Memory B cell (primary cell): ENCODE data around the gene SERPINC1.
"Not testable (repeated sequence)": the region's sequence is repeated elsewhere in the genome, so short reads cannot be mapped to it uniquely, and the experiment has no call there.

Experiments
- ATAC-seq: fragments of 150-1000 bp; cut with Tn5 transposase; 2 replicates; pipeline ENCODE4 v1.10.0; 2021; ENCODE audit warnings: low read depth, mild to moderate bottlenecking, moderate library complexity
- DNase-seq, 2 donors: peaks; one replicate each; pipeline ENCODE4 v3.0.0; 2022; ENCODE audit warnings: low spot score in 2 of 2
- H3K27ac Mint-ChIP-seq: one replicate; pipeline ENCODE4 v1.8.0; 2022; ENCODE audit warnings: mild to moderate bottlenecking, moderate library complexity, mixed read lengths
- H3K27me3 Mint-ChIP-seq: one replicate; pipeline ENCODE4 v1.8.0; 2022; ENCODE audit warnings: mixed read lengths
- H3K36me3 Mint-ChIP-seq: one replicate; pipeline ENCODE4 v1.8.0; 2022; ENCODE audit warnings: mild to moderate bottlenecking, mixed read lengths
- H3K4me1 Mint-ChIP-seq: one replicate; pipeline ENCODE4 v1.8.0; 2022; ENCODE audit warnings: mixed read lengths
- H3K4me3 Mint-ChIP-seq: one replicate; pipeline ENCODE4 v1.8.0; 2022; ENCODE audit warnings: mild to moderate bottlenecking, moderate library complexity, mixed read lengths
- H3K9me3 Mint-ChIP-seq: one replicate; pipeline ENCODE4 v1.8.0; 2022; ENCODE audit warnings: mixed read lengths

The SERPINC1 gene

GRCh38 chr1:173917149-173917548, at the start of gene SERPINC1:
SERPINC1 (minus strand) TSS chr1:173917327; CDS start chr1:173917259, 68 bp downstream.
- no peaks in the 10 kb centered on the region for H3K9me3 Mint-ChIP-seq
- no peaks in the 10 kb centered on the region for H3K36me3 Mint-ChIP-seq
- no peaks in the 10 kb centered on the region for H3K4me1 Mint-ChIP-seq
- no peaks in the 10 kb centered on the region for H3K27me3 Mint-ChIP-seq
- no peak within 1 kb of the TSS for H3K4me3 Mint-ChIP-seq
- no peak for ATAC-seq
- H3K27ac Mint-ChIP-seq: no peak within 1 kb of the TSS
- no peak for DNase-seq

- ATAC-seq, H3K27me3 Mint-ChIP-seq, H3K27ac Mint-ChIP-seq, H3K9me3 Mint-ChIP-seq, DNase-seq, H3K4me3 Mint-ChIP-seq, H3K4me1 Mint-ChIP-seq: not testable (repeated sequence)
- H3K36me3 Mint-ChIP-seq: peaks cover 17% of the 10 kb centered on the region
Observed at GRCh38 chr1:173965896-173966295, 48.8 kb upstream of the SERPINC1 start.

- peaks cover 21% of the 10 kb centered on the region for H3K36me3 Mint-ChIP-seq
- H3K9me3 Mint-ChIP-seq: no peaks in the 10 kb centered on the region
Observed at GRCh38 chr1:173963477-173963876, 46.4 kb upstream of the SERPINC1 start.

GRCh38 chr1:173960625-173961024, 43.5 kb upstream of the SERPINC1 start:
- Mint-ChIP-seq H3K36me3 (peaks cover 17% of the 10 kb centered on the region), H3K27me3 (no peaks in the 10 kb centered on the region), H3K4me1 (no peaks in the 10 kb centered on the region), H3K9me3 (no peaks in the 10 kb centered on the region), H3K4me3 (no peak overlapping the region), H3K27ac (peak overlapping the region; percentile 1)
- no peak for DNase-seq
- ATAC-seq: no peak

More at GRCh38 chr1:173963477-173963876, 46.4 kb upstream of the SERPINC1 start:
- Mint-ChIP-seq H3K27me3 (no peaks in the 10 kb centered on the region), H3K4me3 (no peak overlapping the region), H3K4me1 (no peaks in the 10 kb centered on the region), H3K27ac (peak overlapping the region; percentile 1)
- DNase-seq (no peak), ATAC-seq (no peak)

- Mint-ChIP-seq H3K4me3 (no peak overlapping the region), H3K36me3 (peaks cover 23% of the 10 kb centered on the region), H3K27ac (no peak overlapping the region), H3K9me3 (no peaks in the 10 kb centered on the region), H3K4me1 (peaks cover 2% of the 10 kb centered on the region), H3K27me3 (no peaks in the 10 kb centered on the region)
- ATAC-seq (no peak), DNase-seq (no peak)
Observed at GRCh38 chr1:173954179-173954578, 37.1 kb upstream of the SERPINC1 start.

- no peak overlapping the region for H3K27ac Mint-ChIP-seq
- no peak overlapping the region for H3K4me3 Mint-ChIP-seq
- H3K36me3 Mint-ChIP-seq: peaks cover 20% of the 10 kb centered on the region
- ATAC-seq (no peak), DNase-seq (no peak)
- no peaks in the 10 kb centered on the region for H3K27me3 Mint-ChIP-seq
- peaks cover 2% of the 10 kb centered on the region for H3K4me1 Mint-ChIP-seq
- no peaks in the 10 kb centered on the region for H3K9me3 Mint-ChIP-seq
Observed at GRCh38 chr1:173948594-173948993, 31.5 kb upstream of the SERPINC1 start.

- H3K27ac Mint-ChIP-seq: no peak overlapping the region
- no peak overlapping the region for H3K4me3 Mint-ChIP-seq
- ATAC-seq (no peak), DNase-seq (no peak)
- H3K27me3 Mint-ChIP-seq: no peaks in the 10 kb centered on the region
- H3K36me3 Mint-ChIP-seq: peaks cover 19% of the 10 kb centered on the region
- H3K4me1 Mint-ChIP-seq: no peaks in the 10 kb centered on the region
- H3K9me3 Mint-ChIP-seq: no peaks in the 10 kb centered on the region
Observed at GRCh38 chr1:173946380-173946921, 29.3 kb upstream of the SERPINC1 start.

GRCh38 chr1:173937062-173937461, 19.9 kb upstream of the SERPINC1 start:
- Mint-ChIP-seq H3K27me3 (no peaks in the 10 kb centered on the region), H3K9me3 (no peaks in the 10 kb centered on the region), H3K27ac (no peak overlapping the region), H3K36me3 (peaks cover 22% of the 10 kb centered on the region), H3K4me1 (no peaks in the 10 kb centered on the region), H3K4me3 (no peak overlapping the region)
- ATAC-seq (no peak), DNase-seq (no peak)

GRCh38 chr1:173934440-173934839, 17.3 kb upstream of the SERPINC1 start:
- Mint-ChIP-seq H3K36me3 (peaks cover 19% of the 10 kb centered on the region), H3K9me3 (no peaks in the 10 kb centered on the region), H3K27me3 (no peaks in the 10 kb centered on the region), H3K27ac (peak overlapping the region; percentile 42), H3K4me3 (no peak overlapping the region), H3K4me1 (no peaks in the 10 kb centered on the region)
- no peak for DNase-seq
- ATAC-seq: no peak

GRCh38 chr1:173930541-173930940, 13.4 kb upstream of the SERPINC1 start:
- ATAC-seq, H3K27me3 Mint-ChIP-seq, DNase-seq, H3K4me1 Mint-ChIP-seq, H3K4me3 Mint-ChIP-seq, H3K9me3 Mint-ChIP-seq: not testable (repeated sequence)
- H3K27ac Mint-ChIP-seq: peak overlapping the region; percentile 20
- H3K36me3 Mint-ChIP-seq: peaks cover 13% of the 10 kb centered on the region

- no peak overlapping the region for H3K27ac Mint-ChIP-seq
Observed at GRCh38 chr1:173925306-173926242, 8.4 kb upstream of the SERPINC1 start.

GRCh38 chr1:173920861-173921260, 3.7 kb upstream of the SERPINC1 start:
- no peak overlapping the region for H3K27ac Mint-ChIP-seq
- DNase-seq: no peak

More at GRCh38 chr1:173925306-173926242, 8.4 kb upstream of the SERPINC1 start:
- Mint-ChIP-seq H3K4me1 (peaks cover 4% of the 10 kb centered on the region), H3K27me3 (no peaks in the 10 kb centered on the region), H3K4me3 (no peak overlapping the region), H3K36me3 (no peaks in the 10 kb centered on the region), H3K9me3 (no peaks in the 10 kb centered on the region)
- ATAC-seq (no peak), DNase-seq (no peak)

GRCh38 chr1:173917635-173918493, 737 bp upstream of the SERPINC1 start:
- H3K9me3 Mint-ChIP-seq: no peaks in the 10 kb centered on the region
- DNase-seq (no peak), ATAC-seq (no peak)
- no peaks in the 10 kb centered on the region for H3K27me3 Mint-ChIP-seq
- H3K4me3 Mint-ChIP-seq: no peak overlapping the region
- H3K4me1 Mint-ChIP-seq: no peaks in the 10 kb centered on the region
- no peak overlapping the region for H3K27ac Mint-ChIP-seq
- no peaks in the 10 kb centered on the region for H3K36me3 Mint-ChIP-seq

More at GRCh38 chr1:173920861-173921260, 3.7 kb upstream of the SERPINC1 start:
- Mint-ChIP-seq H3K9me3 (no peaks in the 10 kb centered on the region), H3K4me3 (no peak overlapping the region), H3K36me3 (no peaks in the 10 kb centered on the region), H3K27me3 (no peaks in the 10 kb centered on the region), H3K4me1 (no peaks in the 10 kb centered on the region)
- no peak for ATAC-seq

- no peak for ATAC-seq
- H3K27ac Mint-ChIP-seq: no peak overlapping the region
Observed at GRCh38 chr1:173916667-173917066, 460 bp downstream of the SERPINC1 start.

More at GRCh38 chr1:173916667-173917066, 460 bp downstream of the SERPINC1 start:
- DNase-seq: no peak
- H3K4me1 Mint-ChIP-seq: no peaks in the 10 kb centered on the region
- H3K4me3 Mint-ChIP-seq: no peak overlapping the region
- no peaks in the 10 kb centered on the region for H3K36me3 Mint-ChIP-seq
- H3K27me3 Mint-ChIP-seq: no peaks in the 10 kb centered on the region
- H3K9me3 Mint-ChIP-seq: no peaks in the 10 kb centered on the region
